HCT116 (cell line): ENCODE results near the gene URAD. TPM values are rescaled to one million over a fixed set of nuclear protein-coding genes. Genes with fewer than 3 reads are reported as not detected.

Experiments
- ATAC-seq: fragments of 200-7000 bp; cut with Tn5 transposase; 2 replicates; pipeline ENCODE4 v1.9.1; 2020; ENCODE audit warnings: mild to moderate bottlenecking, moderate library complexity
- BruUV-seq: library from RNA; stranded (reverse); fragments of 400-500 nt; replicated peaks from 2 replicates; lab custom pipeline; 2021; lab: Mats Ljungman, UMichigan
- CTCF ChIA-PET: fragments of 300-600 bp; sonication (Branson Sonifier 250); formaldehyde crosslinking; loops from one replicate; lab custom pipeline; 2021; ENCODE audit warnings: antibody characterized with exemption; lab: Charles Lee
- POLR2A ChIA-PET: fragments of 300-600, 350-600 bp; sonication (Branson Sonifier 250); formaldehyde crosslinking; loops from one replicate; lab custom pipeline; 2021; ENCODE audit warnings: antibody characterized with exemption; lab: Charles Lee
- RAD21 ChIA-PET, 2 experiments: fragments of 300-600 bp; sonication (Branson Sonifier 250); formaldehyde crosslinking; loops; one replicate each; lab custom pipeline; 2023; ENCODE audit warnings: low total read pairs in 2 of 2; ENCODE audit not compliant: uncharacterized antibody in 2 of 2, unreplicated experiment in 2 of 2, low non-redundant PET in 1 of 2; lab: Charles Lee
- DNase-seq: peaks from one replicate; pipeline ENCODE4 v3.0.0-alpha.2; 2010; ENCODE audit warnings: low read depth, low spot score
- H2AFZ ChIP-seq: fragments of 200-600 bp; shearing (Covaris generic), sonication (generic); 2 replicates; pipeline ENCODE4 v1.6.1; 2017; ENCODE audit warnings: low read depth, mixed run types, mixed read lengths, antibody characterized with exemption, low read length; ENCODE audit not compliant: poor library complexity, severe bottlenecking
- H3K27ac ChIP-seq: 2 replicates; pipeline ENCODE4 v1.5.1; 2012; ENCODE audit warnings: low read depth, low read length
- H3K27me3 ChIP-seq: fragments of 200-600 bp; sonication (generic); 2 replicates; pipeline ENCODE4 v1.6.1; 2016; ENCODE audit warnings: mixed run types, low read length, mixed read lengths; ENCODE audit not compliant: insufficient read depth
- H3K36me3 ChIP-seq, 2 experiments: fragments of 200-500 bp in 1 of 2; fragments of 200-600 bp in 1 of 2; sonication (Bioruptor generic) in 1 of 2; sonication (generic) in 1 of 2; 2 replicates each; pipeline versions ENCODE4 v1.5.1 to v1.6.1; 2014 to 2016; ENCODE audit warnings: low read length in 2 of 2, inconsistent platforms in 1 of 2, mixed read lengths in 1 of 2, mixed run types in 1 of 2; ENCODE audit not compliant: insufficient read depth in 2 of 2, control insufficient read depth in 1 of 2
- H3K4me1 ChIP-seq, 2 experiments: fragments of 200-600 bp in 1 of 2; sonication (generic) in 1 of 2; 2 replicates each; pipeline versions ENCODE4 v1.5.1 to v1.6.1; 2012 to 2017; ENCODE audit warnings: low read length in 2 of 2, inconsistent platforms in 1 of 2, mild to moderate bottlenecking in 1 of 2, mixed read lengths in 1 of 2, mixed run types in 1 of 2, moderate library complexity in 1 of 2; ENCODE audit not compliant: insufficient read depth in 2 of 2, control insufficient read depth in 1 of 2
- H3K4me2 ChIP-seq: fragments of 200-600 bp; sonication (generic); 2 replicates; pipeline ENCODE4 v1.6.1; 2017; ENCODE audit warnings: mixed run types, low read length, mixed read lengths
- H3K4me3 ChIP-seq, 2 experiments: fragments of 200-600 bp in 1 of 2; sonication (generic) in 1 of 2; replicated peaks in 1 of 2; 2 replicates each; pipeline ENCODE4 v1.5.1; 2011 to 2016; ENCODE audit warnings: low read length in 2 of 2, control low read depth in 1 of 2, low read depth in 1 of 2, mild to moderate bottlenecking in 1 of 2, mixed read lengths in 1 of 2, mixed run types in 1 of 2
- H3K79me2 ChIP-seq: fragments of 200-600 bp; sonication (generic); 2 replicates; pipeline ENCODE4 v1.6.1; 2017; ENCODE audit warnings: mild to moderate bottlenecking, mixed run types, low read length, moderate library complexity, mixed read lengths; ENCODE audit not compliant: insufficient read depth
- H3K9ac ChIP-seq: fragments of 200-600 bp; sonication (generic); 2 replicates; pipeline ENCODE4 v1.6.1; 2016; ENCODE audit warnings: low read length, mixed read lengths
- H3K9me2 ChIP-seq: fragments of 200-600 bp; sonication (generic), shearing (Covaris generic); 2 replicates; pipeline ENCODE4 v1.6.1; 2017; ENCODE audit warnings: mixed run types, mild to moderate bottlenecking, moderate library complexity; ENCODE audit not compliant: insufficient read depth
- H3K9me3 ChIP-seq, 2 experiments: fragments of 200-500 bp in 1 of 2; fragments of 200-600 bp in 1 of 2; sonication (Bioruptor generic) in 1 of 2; sonication (generic) in 1 of 2; 2 replicates each; pipeline ENCODE4 v1.6.1; 2014 to 2017; ENCODE audit warnings: low read length in 2 of 2, mixed read lengths in 2 of 2, inconsistent platforms in 1 of 2, low read depth in 1 of 2, mild to moderate bottlenecking in 1 of 2, mixed run types in 1 of 2, moderate library complexity in 1 of 2; ENCODE audit not compliant: control insufficient read depth in 1 of 2, insufficient read depth in 1 of 2
- H4K20me1 ChIP-seq: fragments of 200-600 bp; sonication (generic), shearing (Covaris generic); 2 replicates; pipeline ENCODE4 v1.6.1; 2017; ENCODE audit warnings: mixed run types, mild to moderate bottlenecking, moderate library complexity; ENCODE audit not compliant: insufficient read depth
- CBX3 ChIP-seq: IDR thresholded peaks from 2 replicates; pipeline ENCODE4 v1.6.1; 2012; ENCODE audit warnings: low read depth
- CEBPB ChIP-seq: IDR thresholded peaks from 2 replicates; pipeline ENCODE4 v1.6.1; 2012; ENCODE audit warnings: low read depth
- ELF1 ChIP-seq: IDR thresholded peaks from 2 replicates; pipeline ENCODE4 v1.6.1; 2012; ENCODE audit warnings: low read depth, borderline replicate concordance
- EZH2phosphoT487 ChIP-seq: fragments of 200-600 bp; IDR thresholded peaks from 2 replicates; pipeline ENCODE4 v1.6.1; 2018; ENCODE audit warnings: antibody characterized with exemption, borderline replicate concordance
- YY1 ChIP-seq: IDR thresholded peaks from 2 replicates; pipeline ENCODE4 v1.6.1; 2011; ENCODE audit warnings: low read length, low read depth, moderate library complexity, mild to moderate bottlenecking; ENCODE audit not compliant: insufficient replicate concordance; ENCODE audit errors: extremely low read depth
- ZFX ChIP-seq: fragments of 450-650 bp; IDR thresholded peaks from 2 replicates; pipeline ENCODE4 v1.6.1; 2017
- intact Hi-C: fragments of 100-400 bp; cut with micrococcal nuclease; formaldehyde crosslinking; loops from 2 replicates; pipeline ENCODE4 v1.10.0; 2022
- total RNA-seq: library from RNA; stranded (reverse); gene quantifications from one replicate; pipeline ENCODE4 v1.2.1, GENCODE V29; 2021; ENCODE audit not compliant: unreplicated experiment
- TF ChIP-seq, protein P1 (sequence below): IDR thresholded peaks from 2 replicates; pipeline ENCODE4 v1.6.1; 2011; ENCODE audit warnings: mild to moderate bottlenecking, low read length, moderate library complexity; ENCODE audit not compliant: insufficient replicate concordance; ENCODE audit errors: extremely low read depth

URAD gene
- total RNA-seq, 1 experiment from 2014 or later: not detected

DNA sequence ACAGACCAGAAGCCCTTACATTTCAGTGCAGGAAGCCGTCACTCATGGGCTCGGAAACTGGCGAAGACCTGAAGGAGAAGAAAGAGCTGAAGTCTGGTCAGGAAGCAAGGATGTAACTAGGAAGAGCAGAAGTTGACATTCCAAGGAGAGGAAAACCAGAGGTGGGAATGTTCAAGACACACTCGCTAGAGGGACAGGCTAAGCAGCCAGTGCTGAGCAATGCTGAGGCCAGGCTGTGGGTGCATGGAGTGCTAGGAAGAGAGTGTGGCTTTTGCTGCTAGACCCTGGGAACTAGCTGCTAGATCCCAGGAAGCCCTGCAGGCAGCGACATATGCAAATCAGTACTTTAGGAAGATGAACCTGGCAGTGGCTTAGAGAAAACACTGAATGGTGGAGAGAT, 12.1 kb upstream of the URAD start:
- ATAC-seq: no peak
- Histone ChIP-seq H4K20me1 (no peaks in the 10 kb centered on the region), H3K9ac (no peak overlapping the region), H3K4me1 (peaks cover 0 to 9% of the 10 kb centered on the region in 2 experiments; a peak in 2 of 4 replicates), H3K27ac (no peak overlapping the region), H3K9me2 (no peaks in the 10 kb centered on the region), H2AFZ (no peak overlapping the region), H3K36me3 (no peaks in the 10 kb centered on the region), H3K9me3 (no peaks in the 10 kb centered on the region), H3K79me2 (no peaks in the 10 kb centered on the region), H3K4me3 (no peak overlapping the region), H3K27me3 (no peaks in the 10 kb centered on the region), H3K4me2 (no peak overlapping the region)
- TF ChIP-seq YY1 (no peak), ELF1 (no peak), ZFX (no peak), EZH2phosphoT487 (no peak), CBX3 (no peak), CEBPB (no peak)
- TF ChIP-seq, protein P1, sequence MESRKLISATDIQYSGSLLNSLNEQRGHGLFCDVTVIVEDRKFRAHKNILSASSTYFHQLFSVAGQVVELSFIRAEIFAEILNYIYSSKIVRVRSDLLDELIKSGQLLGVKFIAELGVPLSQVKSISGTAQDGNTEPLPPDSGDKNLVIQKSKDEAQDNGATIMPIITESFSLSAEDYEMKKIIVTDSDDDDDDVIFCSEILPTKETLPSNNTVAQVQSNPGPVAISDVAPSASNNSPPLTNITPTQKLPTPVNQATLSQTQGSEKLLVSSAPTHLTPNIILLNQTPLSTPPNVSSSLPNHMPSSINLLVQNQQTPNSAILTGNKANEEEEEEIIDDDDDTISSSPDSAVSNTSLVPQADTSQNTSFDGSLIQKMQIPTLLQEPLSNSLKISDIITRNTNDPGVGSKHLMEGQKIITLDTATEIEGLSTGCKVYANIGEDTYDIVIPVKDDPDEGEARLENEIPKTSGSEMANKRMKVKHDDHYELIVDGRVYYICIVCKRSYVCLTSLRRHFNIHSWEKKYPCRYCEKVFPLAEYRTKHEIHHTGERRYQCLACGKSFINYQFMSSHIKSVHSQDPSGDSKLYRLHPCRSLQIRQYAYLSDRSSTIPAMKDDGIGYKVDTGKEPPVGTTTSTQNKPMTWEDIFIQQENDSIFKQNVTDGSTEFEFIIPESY: no peak
- intact Hi-C loops: no loop called here
- no peak for DNase-seq
- CTCF ChIA-PET: no interaction called here
- RAD21 ChIA-PET: no interaction called here
- BruUV-seq: no TSS peak
- POLR2A ChIA-PET: no interaction called here
